ENCODE results near the gene PSMB8. TPM values are rescaled to one million over a fixed set of nuclear protein-coding genes. Genes with fewer than 3 reads are reported as not detected.

The PSMB8 gene
- 44.2 and 72.4 TPM in 2 replicates for total RNA-seq (ENCODE audit: low replicate concordance)

GRCh38 chr6:32843979-32844838, at the start of gene PSMB8:
Gene PSMB8, minus strand, starts transcription at chr6:32844047. Its CDS starts 51 bp downstream, at chr6:32843996.

DNA sequence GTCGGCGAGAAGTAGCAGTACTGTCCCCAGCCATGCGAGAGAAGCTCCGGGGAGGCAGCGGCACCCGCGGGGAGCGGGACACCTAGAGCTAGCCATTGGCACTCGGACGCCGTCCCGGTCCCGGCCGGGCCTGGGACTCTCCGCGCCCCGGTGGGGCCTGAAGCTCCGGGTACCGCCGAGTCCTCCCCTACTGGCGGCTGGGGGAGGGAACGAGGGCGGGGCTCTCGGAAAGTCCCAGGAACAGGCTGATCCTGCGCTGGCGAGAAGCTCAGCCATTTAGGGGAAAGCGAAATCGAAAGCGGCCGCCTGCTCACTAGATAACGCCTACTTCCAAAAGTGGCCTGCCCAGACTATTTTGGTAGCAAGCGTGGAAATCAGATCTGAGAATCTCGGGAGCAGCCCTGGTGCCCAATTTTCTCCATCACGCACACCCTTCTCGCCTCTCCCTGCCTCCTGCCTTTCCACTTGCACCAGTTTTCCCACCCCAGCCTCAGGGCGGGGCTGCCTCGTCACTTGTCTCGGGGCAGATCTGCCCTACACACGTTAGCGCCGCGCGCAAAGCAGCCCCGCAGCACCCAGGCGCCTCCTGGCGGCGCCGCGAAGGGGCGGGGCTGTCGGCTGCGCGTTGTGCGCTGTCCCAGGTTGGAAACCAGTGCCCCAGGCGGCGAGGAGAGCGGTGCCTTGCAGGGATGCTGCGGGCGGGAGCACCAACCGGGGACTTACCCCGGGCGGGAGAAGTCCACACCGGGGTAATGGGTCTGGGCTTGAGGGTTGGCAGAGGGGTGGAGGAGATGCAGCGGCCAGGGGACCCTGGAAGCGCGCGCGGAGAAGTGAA, 9.9 kb upstream of the PSMB8 start, which contains the start of the genes PSMB9 and TAP1:
Gene PSMB9 (plus strand): TSS at position 652 of the 835 bp plus-strand sequence. CDS start 38 bp downstream, at position 690.
Gene TAP1 (minus strand): TSS at position 164 of the 835 bp plus-strand sequence. CDS start 68 bp downstream, at position 96.

DNA sequence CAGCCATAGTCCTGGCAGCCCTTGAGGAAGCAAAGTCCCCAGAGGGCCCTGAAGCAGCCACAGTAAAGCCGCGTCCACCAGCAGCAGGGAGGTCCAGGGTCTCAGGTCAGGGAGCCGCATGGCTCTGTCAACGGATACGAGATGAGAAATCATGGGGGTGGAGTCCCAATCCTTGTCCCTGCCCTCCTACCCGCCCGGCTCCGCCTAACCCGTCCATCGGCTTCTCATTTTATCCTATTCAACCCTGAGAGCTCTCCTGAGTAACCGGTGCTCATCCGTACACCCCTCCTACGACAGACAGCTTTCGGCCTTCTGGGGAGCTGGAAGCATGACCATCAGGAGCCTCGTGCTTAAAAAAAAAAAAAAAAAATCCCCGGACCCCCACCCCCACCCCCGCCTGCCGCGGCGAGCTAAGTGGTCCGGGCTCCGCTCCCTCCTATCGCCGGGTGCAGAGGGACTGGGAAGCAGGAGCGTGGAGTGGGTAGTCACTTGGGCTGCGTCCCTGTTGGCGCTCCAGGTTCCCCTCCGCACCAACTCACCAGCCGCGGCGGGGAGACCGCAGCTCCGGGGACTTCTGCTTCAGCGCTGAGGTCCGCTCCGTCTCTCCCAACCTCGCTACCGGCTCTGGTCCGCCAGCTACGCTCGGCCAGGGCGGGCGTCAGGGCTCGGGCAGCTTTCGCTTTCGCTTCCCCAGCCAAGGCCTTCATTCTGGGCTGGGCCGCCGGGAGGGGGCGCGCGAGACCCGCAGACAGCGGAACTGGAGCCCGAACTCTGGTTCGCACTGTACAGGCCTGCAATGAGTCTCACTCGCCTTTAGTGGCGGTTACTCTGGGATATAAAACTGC, 5.5 kb downstream of the PSMB8 start, which contains the start of gene TAP2:
Gene TAP2 (minus strand): TSS at position 626 of the 845 bp plus-strand sequence. CDS start 506 bp downstream, at position 120.

DNA sequence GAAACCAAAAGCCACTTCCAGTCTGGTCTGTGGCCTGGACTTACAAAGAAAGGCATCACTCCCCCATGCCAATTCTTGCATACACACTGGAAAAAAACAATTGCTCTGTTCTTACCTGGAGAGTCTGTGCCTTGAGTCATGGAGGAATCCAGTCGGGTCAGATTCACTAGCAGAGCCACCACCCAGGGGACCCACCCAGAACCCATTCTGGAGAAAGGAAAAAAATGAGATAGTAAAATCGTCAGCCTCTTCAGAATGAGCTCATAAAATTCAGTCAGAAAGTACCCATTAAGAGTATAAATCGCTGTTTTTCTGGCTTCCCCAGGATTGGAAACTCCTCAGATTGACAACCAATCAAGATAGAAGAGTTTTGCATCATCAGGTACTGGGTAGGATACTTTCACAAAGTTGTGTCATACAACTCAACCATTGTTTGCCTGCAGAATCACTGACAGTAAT, 27.1 kb downstream of the PSMB8 start, which contains the start of gene HLA-DOB:
Gene HLA-DOB (minus strand): TSS at position 257 of the 459 bp plus-strand sequence. CDS start 51 bp downstream, at position 206.

Other genes with a start within 250 kb of the PSMB8 start
- gene HLA-DQA1, start 206.6 kb downstream of the PSMB8 start, total RNA-seq (ENCODE audit: low replicate concordance), result not detected in 2 replicates
- gene HLA-DQB1, start 177.4 kb downstream of the PSMB8 start, total RNA-seq (ENCODE audit: low replicate concordance), result not detected in 2 replicates
- not detected in 2 replicates for gene HLA-DQA2, start 102.7 kb downstream of the PSMB8 start, total RNA-seq (ENCODE audit: low replicate concordance)
- gene HLA-DQB2, start 80.5 kb downstream of the PSMB8 start, total RNA-seq (ENCODE audit: low replicate concordance), result not detected in 2 replicates
- gene HLA-DOB, start 27.0 kb downstream of the PSMB8 start, total RNA-seq (ENCODE audit: low replicate concordance), result 0.59 TPM in 1 of 2 replicates, not detected in the other
- 20.8 and 40.5 TPM in 2 replicates for gene TAP2, start 5.3 kb downstream of the PSMB8 start, total RNA-seq (ENCODE audit: low replicate concordance)
- 28.0 and 33.1 TPM in 2 replicates for gene TAP1, start 9.7 kb upstream of the PSMB8 start, total RNA-seq (ENCODE audit: low replicate concordance)
- gene PSMB9, start 10.1 kb upstream of the PSMB8 start, total RNA-seq (ENCODE audit: low replicate concordance), result 16.1 and 45.7 TPM in 2 replicates
- 0.08 and 0.12 TPM in 2 replicates for gene HLA-DMB, start 97.0 kb upstream of the PSMB8 start, total RNA-seq (ENCODE audit: low replicate concordance)
- 0.82 and 2.9 TPM in 2 replicates for gene HLA-DMA, start 109.0 kb upstream of the PSMB8 start, total RNA-seq (ENCODE audit: low replicate concordance)
- 39.6 and 40.2 TPM in 2 replicates for gene BRD2, start 124.5 kb upstream of the PSMB8 start, total RNA-seq (ENCODE audit: low replicate concordance)
- under 0.01 TPM in 1 of 2 replicates, not detected in the other for gene HLA-DOA, start 165.5 kb upstream of the PSMB8 start, total RNA-seq (ENCODE audit: low replicate concordance)
- 9.7 TPM in 1 of 2 replicates, not detected in the other for gene HLA-DPA1, start 229.6 kb upstream of the PSMB8 start, total RNA-seq (ENCODE audit: low replicate concordance)
- gene HLA-DPB1, start 231.9 kb upstream of the PSMB8 start, total RNA-seq (ENCODE audit: low replicate concordance), result 1.4 and 17.0 TPM in 2 replicates

Data from smooth muscle cell of the coronary artery (primary cell).